WTC11 (cell line): ENCODE results near the gene GTF3C1. TPM values are rescaled to one million over a fixed set of nuclear protein-coding genes. Genes with fewer than 3 reads are reported as not detected.

Experiments used
- ATAC-seq: fragments of 200-7000 bp; cut with Tn5 transposase; 2 replicates; pipeline ENCODE4 v1.10.0; 2021; ENCODE audit warnings: mild to moderate bottlenecking, moderate library complexity
- CTCF ChIA-PET: fragments of 300-600 bp; sonication (Branson Sonifier 250); formaldehyde crosslinking; loops from one replicate; lab custom pipeline; 2021; ENCODE audit warnings: antibody characterized with exemption; lab: Charles Lee
- POLR2A ChIA-PET: fragments of 350-600 bp; sonication (Branson Sonifier 250); formaldehyde crosslinking; loops from one replicate; lab custom pipeline; 2021; ENCODE audit warnings: antibody characterized with exemption; lab: Charles Lee
- DNase-seq: peaks from one replicate; pipeline ENCODE4 v3.0.0; 2021; ENCODE audit warnings: low spot score
- H3K27ac Mint-ChIP-seq: 2 replicates; pipeline ENCODE4 v1.8.0; 2021; ENCODE audit warnings: mixed read lengths
- H3K27me3 Mint-ChIP-seq: 2 replicates; pipeline ENCODE4 v1.8.0; 2021; ENCODE audit warnings: low read depth, mild to moderate bottlenecking, moderate library complexity, mixed read lengths
- H3K36me3 Mint-ChIP-seq: 2 replicates; pipeline ENCODE4 v1.8.0; 2021; ENCODE audit warnings: mixed read lengths
- H3K4me1 Mint-ChIP-seq: 2 replicates; pipeline ENCODE4 v1.8.0; 2022; ENCODE audit warnings: mixed read lengths
- H3K4me3 Mint-ChIP-seq: 2 replicates; pipeline ENCODE4 v1.8.0; 2021; ENCODE audit warnings: mild to moderate bottlenecking, moderate library complexity, mixed read lengths
- H3K9me3 Mint-ChIP-seq: 2 replicates; pipeline ENCODE4 v1.8.0; 2021; ENCODE audit warnings: mixed read lengths
- ATF6 ChIP-seq: sonication (generic); formaldehyde crosslinking; IDR thresholded peaks from 2 replicates; pipeline ENCODE4 v1.8.1; 2023; ENCODE audit warnings: mild to moderate bottlenecking, missing genetic modification reagents
- CREB1 ChIP-seq: sonication (generic); formaldehyde crosslinking; IDR thresholded peaks from 2 replicates; pipeline ENCODE4 v1.8.0; 2023; ENCODE audit warnings: mild to moderate bottlenecking, missing genetic modification reagents
- E2F4 ChIP-seq: sonication (generic); formaldehyde crosslinking; IDR thresholded peaks from 2 replicates; pipeline ENCODE4 v1.8.1; 2022; ENCODE audit warnings: low read depth, mild to moderate bottlenecking, moderate library complexity, missing genetic modification reagents, borderline replicate concordance
- ELF4 ChIP-seq: sonication (generic); formaldehyde crosslinking; IDR thresholded peaks from 2 replicates; pipeline ENCODE4 v1.8.1; 2022; ENCODE audit warnings: low read depth, mild to moderate bottlenecking, moderate library complexity, missing genetic modification reagents
- EMX1 ChIP-seq: fragments of 250-450 bp; sonication (Bioruptor Pico); IDR thresholded peaks from 2 replicates; pipeline ENCODE4 v1.8.0; 2021; ENCODE audit warnings: mild to moderate bottlenecking
- ESRRA ChIP-seq: sonication (generic); formaldehyde crosslinking; IDR thresholded peaks from 2 replicates; pipeline ENCODE4 v1.8.1; 2022; ENCODE audit warnings: mild to moderate bottlenecking, missing genetic modification reagents, borderline replicate concordance
- ETV6 ChIP-seq: sonication (generic); formaldehyde crosslinking; IDR thresholded peaks from 2 replicates; pipeline ENCODE4 v1.8.1; 2022; ENCODE audit warnings: mild to moderate bottlenecking, missing genetic modification reagents
- HMGA2 ChIP-seq: fragments of 250-450 bp; sonication (Bioruptor Pico); IDR thresholded peaks from 2 replicates; pipeline ENCODE4 v1.4.0; 2021; ENCODE audit warnings: mild to moderate bottlenecking, moderate library complexity
- HMGXB4 ChIP-seq: sonication (generic); formaldehyde crosslinking; IDR thresholded peaks from 2 replicates; pipeline ENCODE4 v1.8.1; 2023; ENCODE audit warnings: mild to moderate bottlenecking, moderate library complexity, missing genetic modification reagents
- KAT7 ChIP-seq: sonication (generic); formaldehyde crosslinking; IDR thresholded peaks from 2 replicates; pipeline ENCODE4 v1.8.1; 2023; ENCODE audit warnings: missing genetic modification reagents, mild to moderate bottlenecking, borderline replicate concordance
- MAX ChIP-seq: sonication (generic); formaldehyde crosslinking; IDR thresholded peaks from 2 replicates; pipeline ENCODE4 v1.8.0; 2022; ENCODE audit warnings: mild to moderate bottlenecking, missing genetic modification reagents
- NR1H2 ChIP-seq: sonication (generic); formaldehyde crosslinking; IDR thresholded peaks from 2 replicates; pipeline ENCODE4 v1.9.0; 2021; ENCODE audit warnings: mild to moderate bottlenecking, moderate library complexity, missing genetic modification reagents
- PREB ChIP-seq: sonication (generic); formaldehyde crosslinking; IDR thresholded peaks from 2 replicates; pipeline ENCODE4 v1.8.1; 2022; ENCODE audit warnings: mild to moderate bottlenecking, missing genetic modification reagents, moderate library complexity, borderline replicate concordance
- RELA ChIP-seq: sonication (generic); formaldehyde crosslinking; IDR thresholded peaks from 2 replicates; pipeline ENCODE4 v1.8.1; 2022; ENCODE audit warnings: missing genetic modification reagents, mild to moderate bottlenecking, borderline replicate concordance
- USF2 ChIP-seq: sonication (generic); formaldehyde crosslinking; IDR thresholded peaks from 2 replicates; pipeline ENCODE4 v1.8.1; 2023; ENCODE audit warnings: mild to moderate bottlenecking, missing genetic modification reagents, moderate library complexity
- ZNF263 ChIP-seq: sonication (generic); formaldehyde crosslinking; IDR thresholded peaks from 2 replicates; pipeline ENCODE4 v1.8.1; 2022; ENCODE audit warnings: low read depth, mild to moderate bottlenecking, moderate library complexity, missing genetic modification reagents
- total RNA-seq: library from RNA; stranded (reverse); gene quantifications from 3 replicates; pipeline ENCODE4 v1.2.3, GENCODE V29; 2021

GTF3C1 gene
- total RNA-seq, 1 experiment from 2014 or later = 146 TPM

GRCh38 chr16:27500801-27501200 is 48.9 kb downstream of the GTF3C1 start:
- Mint-ChIP-seq H3K4me1 (no peaks in the 10 kb centered on the region), H3K9me3 (no peaks in the 10 kb centered on the region), H3K36me3 (peaks cover 81% of the 10 kb centered on the region), H3K27me3 (no peaks in the 10 kb centered on the region), H3K27ac (no peak overlapping the region)
- no peak for ATAC-seq
- POLR2A ChIA-PET = no interaction called here
- TF ChIP-seq NR1H2 (CRISPR knock-in tag) (no peak), ZNF263 (no peak), E2F4 (CRISPR knock-in tag) (no peak), KAT7 (CRISPR knock-in tag) (no peak), ELF4 (no peak), USF2 (no peak), ESRRA (CRISPR knock-in tag) (no peak), CREB1 (CRISPR knock-in tag) (no peak), ATF6 (no peak), HMGXB4 (no peak), PREB (CRISPR knock-in tag) (no peak)
- TF ChIP-seq, all 79 proteins: peak for 0
- no peak overlapping the region for H3K4me3 Mint-ChIP-seq
- CTCF ChIA-PET = no interaction called here
- no peak for DNase-seq

- ATAC-seq = no peak
- no peaks in the 10 kb centered on the region for H3K4me1 Mint-ChIP-seq
- ChIA-PET CTCF (no interaction called here), POLR2A (no interaction called here)
- no peak for DNase-seq
- TF ChIP-seq HMGA2 (no peak), ETV6 (CRISPR knock-in tag) (no peak), RELA (CRISPR knock-in tag) (no peak), MAX (CRISPR knock-in tag) (no peak), EMX1 (CRISPR knock-in tag) (no peak)
- no peaks in the 10 kb centered on the region for H3K9me3 Mint-ChIP-seq
- H3K36me3 Mint-ChIP-seq = peaks cover 73% of the 10 kb centered on the region
- no peaks in the 10 kb centered on the region for H3K27me3 Mint-ChIP-seq
- H3K27ac Mint-ChIP-seq = no peak overlapping the region
- H3K4me3 Mint-ChIP-seq = no peak overlapping the region
These were observed 50.1 kb downstream of the GTF3C1 start for GRCh38 chr16:27499659-27500055.
